ENCODE results near the gene GLCCI1.
A peak's percentile ranks its signal among the peaks of the same experiment; 100 is the strongest.

The GLCCI1 gene

GRCh38 chr7:7968544-7969305 is at the start of gene GLCCI1:
Gene GLCCI1 (plus strand): TSS chr7:7968796. CDS start chr7:7969351, 555 bp downstream.
- peak; percentile 97 for DNase-seq

- no peak for DNase-seq
These were observed 49.1 kb upstream of the GLCCI1 start for GRCh38 chr7:7919449-7919945.

- no peak for DNase-seq
These were observed 48.5 kb upstream of the GLCCI1 start for GRCh38 chr7:7920056-7920455.

GRCh38 chr7:7920481-7920880 is 48.1 kb upstream of the GLCCI1 start:
- no peak for DNase-seq

GRCh38 chr7:7921830-7922229 is 46.8 kb upstream of the GLCCI1 start:
- DNase-seq, result no peak

- DNase-seq, result no peak
These were observed 45.8 kb upstream of the GLCCI1 start for GRCh38 chr7:7922684-7923385.

GRCh38 chr7:7923818-7924217 is 44.8 kb upstream of the GLCCI1 start:
- DNase-seq, result no peak

GRCh38 chr7:7924303-7924702 is 44.3 kb upstream of the GLCCI1 start:
- no peak for DNase-seq

GRCh38 chr7:7931626-7932025 is 37.0 kb upstream of the GLCCI1 start:
- DNase-seq, result no peak

- DNase-seq, result no peak
These were observed 36.0 kb upstream of the GLCCI1 start for GRCh38 chr7:7932553-7932952.

GRCh38 chr7:7933915-7934526 is 34.6 kb upstream of the GLCCI1 start:
- DNase-seq, result no peak

GRCh38 chr7:7934945-7935344 is 33.7 kb upstream of the GLCCI1 start:
- DNase-seq, result no peak

GRCh38 chr7:7938471-7938870 is 30.1 kb upstream of the GLCCI1 start:
- no peak for DNase-seq

GRCh38 chr7:7943951-7944350 is 24.6 kb upstream of the GLCCI1 start:
- no peak for DNase-seq

- peak; percentile 64 for DNase-seq
These were observed 23.8 kb upstream of the GLCCI1 start for GRCh38 chr7:7944619-7945282.

- DNase-seq, result no peak
These were observed 22.1 kb upstream of the GLCCI1 start for GRCh38 chr7:7946486-7946885.

GRCh38 chr7:7948232-7948631 is 20.4 kb upstream of the GLCCI1 start:
- no peak for DNase-seq

- no peak for DNase-seq
These were observed 14.8 kb upstream of the GLCCI1 start for GRCh38 chr7:7953806-7954205.

- no peak for DNase-seq
These were observed 12.0 kb upstream of the GLCCI1 start for GRCh38 chr7:7956531-7957128.

GRCh38 chr7:7957513-7957912 is 11.1 kb upstream of the GLCCI1 start:
- DNase-seq, result no peak

- no peak for DNase-seq
These were observed 8.5 kb upstream of the GLCCI1 start for GRCh38 chr7:7959979-7960670.

GRCh38 chr7:7962851-7963250 is 5.7 kb upstream of the GLCCI1 start:
- DNase-seq, result no peak

Measured in CD4-positive, alpha-beta T cell treated with Interleukin-17A for 4 hours (primary cell).